Measurements from ENCODE around the gene FOXP1.

Gene FOXP1

DNA sequence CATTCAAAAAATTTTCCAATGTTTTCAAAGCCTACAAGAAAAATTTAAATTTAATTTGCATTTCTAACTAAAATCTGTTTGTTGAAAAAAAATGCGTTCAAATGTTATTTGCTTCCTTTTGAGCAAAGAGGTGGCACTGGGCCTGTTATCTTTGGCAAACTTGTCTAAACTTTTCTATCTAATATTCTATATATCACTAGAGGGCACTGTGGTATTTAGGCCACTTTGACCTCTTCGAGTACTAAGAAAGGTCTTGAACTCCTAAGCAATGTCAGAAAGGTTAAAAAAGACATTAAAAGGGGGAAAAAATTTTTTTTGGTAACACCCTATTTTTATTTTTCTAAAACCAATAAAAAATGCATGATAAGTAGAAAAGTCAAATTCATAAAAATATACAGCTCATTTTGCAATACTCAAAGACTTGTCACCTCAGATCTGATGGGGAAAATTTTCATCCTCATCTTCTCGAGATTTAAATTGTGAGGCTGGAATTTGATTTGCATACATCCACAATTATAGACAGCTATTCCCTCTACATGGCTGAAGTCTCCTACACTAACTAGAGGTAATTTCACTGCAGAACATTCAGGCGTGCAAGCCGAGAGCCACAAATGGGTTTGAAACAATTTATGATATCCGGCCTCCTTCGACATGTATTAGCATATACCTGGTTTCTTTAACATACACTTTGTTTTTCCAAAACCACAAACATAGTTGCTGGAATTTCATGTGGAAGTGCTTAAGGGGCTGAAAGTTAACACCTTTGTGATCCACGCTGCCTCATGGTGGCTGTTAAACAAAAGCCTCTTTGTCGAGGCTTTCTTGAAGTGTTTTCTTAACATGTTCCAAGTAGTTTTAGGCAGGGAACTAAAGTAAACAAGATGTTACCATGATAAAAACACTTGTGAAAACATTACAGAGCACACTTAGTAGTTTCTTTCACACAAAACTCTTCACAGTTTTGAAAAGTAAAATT, 576.4 kb downstream of the FOXP1 start:
- Histone ChIP-seq H3K9ac (ENCODE audit: low read length in 5 of 5) (peak overlapping the region in 1 of 5 donors; percentile 17), H3K27me3 (ENCODE audit: control insufficient read depth in 5 of 5, insufficient read depth in 4 of 5, low read length in 5 of 5) (no peaks in the 10 kb centered on the region), H3K4me3 (ENCODE audit: low read depth in 1 of 5, low read length in 5 of 5) (no peak overlapping the region), H3K36me3 (ENCODE audit: control insufficient read depth in 5 of 5, insufficient read depth in 5 of 5, low read length in 5 of 5) (no peaks in the 10 kb centered on the region), H3K9me3 (ENCODE audit: control insufficient read depth in 5 of 5, low read length in 5 of 5) (no peaks in the 10 kb centered on the region), H3K4me1 (ENCODE audit: control insufficient read depth in 5 of 5, insufficient read depth in 5 of 5, low read length in 5 of 5) (peaks cover 0 to 24% (median 11%) of the 10 kb centered on the region in 5 donors), H3K27ac (ENCODE audit: low read depth, low read length) (peak overlapping the region; percentile 45)

DNA sequence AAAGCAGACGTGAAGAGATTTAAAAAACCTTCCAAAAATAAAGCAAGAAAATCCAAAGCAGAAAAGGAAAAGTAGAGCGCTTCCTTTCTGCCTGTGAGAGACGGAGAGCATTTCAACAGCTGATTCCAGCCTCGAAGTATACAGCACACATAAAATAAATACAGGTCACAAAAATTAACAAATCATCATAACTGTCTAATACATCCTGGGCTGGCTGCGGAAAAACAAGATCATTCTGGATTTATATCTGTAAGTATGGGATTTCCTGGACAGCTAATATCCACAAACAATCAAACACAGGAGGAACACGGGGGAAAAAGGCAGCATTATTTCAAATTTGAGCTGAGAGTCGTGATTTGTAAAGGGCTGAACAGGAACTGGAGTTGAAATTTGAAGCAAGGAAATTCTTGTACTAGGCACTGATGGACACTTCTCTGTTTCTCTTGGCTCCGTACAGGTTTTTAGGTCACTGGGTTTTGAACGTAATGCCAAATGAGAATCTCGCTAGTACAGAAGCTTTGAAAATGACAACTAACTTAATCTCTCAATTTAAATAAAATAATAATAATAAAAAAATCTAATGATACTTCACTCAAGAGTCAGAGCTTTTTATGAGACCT, 577.7 kb downstream of the FOXP1 start:
- peak overlapping the region; percentile 2 for H3K27ac ChIP-seq (ENCODE audit: low read depth, low read length)
- H3K27me3 ChIP-seq (ENCODE audit: control insufficient read depth in 5 of 5, insufficient read depth in 4 of 5, low read length in 5 of 5), result no peaks in the 10 kb centered on the region
- H3K36me3 ChIP-seq (ENCODE audit: control insufficient read depth in 5 of 5, insufficient read depth in 5 of 5, low read length in 5 of 5), result peaks cover 0 to 2% (median 0%) of the 10 kb centered on the region in 5 donors
- no peaks in the 10 kb centered on the region for H3K9me3 ChIP-seq (ENCODE audit: control insufficient read depth in 5 of 5, low read length in 5 of 5)
- peaks cover 0 to 25% (median 11%) of the 10 kb centered on the region in 5 donors for H3K4me1 ChIP-seq (ENCODE audit: control insufficient read depth in 5 of 5, insufficient read depth in 5 of 5, low read length in 5 of 5)
- no peak overlapping the region for H3K4me3 ChIP-seq (ENCODE audit: low read depth in 1 of 5, low read length in 5 of 5)
- H3K9ac ChIP-seq (ENCODE audit: low read length in 5 of 5), result peak overlapping the region in 1 of 5 donors; percentile 33

DNA sequence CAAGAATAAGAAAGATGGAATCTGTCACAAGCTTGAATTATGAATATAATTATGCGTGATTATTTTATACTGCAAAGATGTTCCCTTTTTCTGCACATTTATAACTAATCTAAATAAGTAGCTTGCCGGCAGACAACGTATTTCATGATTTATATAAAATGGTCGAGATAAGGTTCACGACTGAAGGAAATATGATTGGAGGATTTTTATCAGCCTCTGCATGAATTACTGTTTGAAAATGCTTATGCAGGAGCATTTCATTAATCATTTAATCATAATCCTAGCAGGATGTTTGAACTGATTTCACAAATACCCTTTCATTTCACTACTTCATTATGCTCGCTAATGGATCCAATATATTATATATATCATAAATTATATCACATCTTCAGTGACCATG, 580.0 kb downstream of the FOXP1 start:
- Histone ChIP-seq H3K4me3 (ENCODE audit: low read depth in 1 of 5, low read length in 5 of 5) (no peak overlapping the region), H3K9me3 (ENCODE audit: control insufficient read depth in 5 of 5, low read length in 5 of 5) (no peaks in the 10 kb centered on the region), H3K27me3 (ENCODE audit: control insufficient read depth in 5 of 5, insufficient read depth in 4 of 5, low read length in 5 of 5) (no peaks in the 10 kb centered on the region), H3K9ac (ENCODE audit: low read length in 5 of 5) (no peak overlapping the region), H3K27ac (ENCODE audit: low read depth, low read length) (no peak overlapping the region), H3K4me1 (ENCODE audit: control insufficient read depth in 5 of 5, insufficient read depth in 5 of 5, low read length in 5 of 5) (peaks cover 3 to 36% (median 20%) of the 10 kb centered on the region in 5 donors), H3K36me3 (ENCODE audit: control insufficient read depth in 5 of 5, insufficient read depth in 5 of 5, low read length in 5 of 5) (peaks cover 0 to 6% (median 2%) of the 10 kb centered on the region in 5 donors)

DNA sequence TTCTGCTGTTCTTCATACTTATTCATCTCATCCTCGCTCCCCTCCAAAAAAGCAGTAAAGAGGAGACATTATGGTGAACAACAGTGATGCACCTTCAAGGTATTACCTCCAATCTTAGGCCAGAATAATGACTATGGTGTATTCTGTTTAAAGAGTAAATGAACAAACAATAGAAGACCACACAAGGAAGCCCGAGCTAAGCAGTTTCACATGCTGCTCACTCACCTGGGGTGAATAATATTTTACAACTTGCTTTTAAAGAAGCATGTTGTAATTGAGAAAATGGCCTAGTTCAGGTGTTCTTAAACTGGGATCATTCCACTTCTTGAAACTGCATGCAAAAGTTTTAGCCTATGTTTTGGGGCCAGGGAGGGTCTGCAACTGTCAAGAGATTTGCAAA, 581.2 kb downstream of the FOXP1 start:
- Histone ChIP-seq H3K4me1 (ENCODE audit: control insufficient read depth in 5 of 5, insufficient read depth in 5 of 5, low read length in 5 of 5) (peaks cover 3 to 34% (median 19%) of the 10 kb centered on the region in 5 donors), H3K36me3 (ENCODE audit: control insufficient read depth in 5 of 5, insufficient read depth in 5 of 5, low read length in 5 of 5) (peaks cover 0 to 6% (median 5%) of the 10 kb centered on the region in 5 donors), H3K9ac (ENCODE audit: low read length in 5 of 5) (no peak overlapping the region), H3K4me3 (ENCODE audit: low read depth in 1 of 5, low read length in 5 of 5) (no peak overlapping the region), H3K27me3 (ENCODE audit: control insufficient read depth in 5 of 5, insufficient read depth in 4 of 5, low read length in 5 of 5) (no peaks in the 10 kb centered on the region), H3K27ac (ENCODE audit: low read depth, low read length) (no peak overlapping the region), H3K9me3 (ENCODE audit: control insufficient read depth in 5 of 5, low read length in 5 of 5) (no peaks in the 10 kb centered on the region)

DNA sequence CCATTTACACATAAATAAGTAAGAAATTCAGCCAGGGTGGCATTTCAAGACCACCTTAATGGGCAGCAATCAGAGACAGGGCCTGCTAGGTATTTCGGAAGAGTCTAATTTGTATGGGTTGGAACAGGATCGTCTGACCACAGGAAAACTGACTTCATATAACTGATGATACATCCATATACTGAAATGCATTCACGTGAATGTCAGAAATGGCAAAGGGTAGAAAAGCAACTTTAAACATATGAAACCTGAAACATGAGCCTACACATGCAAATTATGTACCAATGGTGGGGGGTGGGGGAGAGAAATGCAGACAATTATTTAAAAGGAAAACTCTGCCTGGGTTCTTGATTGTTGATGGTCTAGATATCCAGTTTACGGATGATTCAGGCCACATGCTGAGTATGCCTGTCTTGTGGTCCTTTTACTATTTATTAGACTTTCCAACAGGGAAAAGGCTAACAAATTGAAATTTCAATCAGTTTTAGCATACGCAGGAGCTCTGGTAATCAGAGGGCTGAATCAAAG, 582.2 kb downstream of the FOXP1 start:
- H3K27me3 ChIP-seq (ENCODE audit: control insufficient read depth in 5 of 5, insufficient read depth in 4 of 5, low read length in 5 of 5), result no peaks in the 10 kb centered on the region
- H3K27ac ChIP-seq (ENCODE audit: low read depth, low read length), result no peak overlapping the region
- H3K4me1 ChIP-seq (ENCODE audit: control insufficient read depth in 5 of 5, insufficient read depth in 5 of 5, low read length in 5 of 5), result peaks cover 3 to 27% (median 16%) of the 10 kb centered on the region in 5 donors
- peaks cover 0 to 14% (median 12%) of the 10 kb centered on the region in 5 donors for H3K36me3 ChIP-seq (ENCODE audit: control insufficient read depth in 5 of 5, insufficient read depth in 5 of 5, low read length in 5 of 5)
- H3K9ac ChIP-seq (ENCODE audit: low read length in 5 of 5), result no peak overlapping the region
- no peak overlapping the region for H3K4me3 ChIP-seq (ENCODE audit: low read depth in 1 of 5, low read length in 5 of 5)
- H3K9me3 ChIP-seq (ENCODE audit: control insufficient read depth in 5 of 5, low read length in 5 of 5), result no peaks in the 10 kb centered on the region

DNA sequence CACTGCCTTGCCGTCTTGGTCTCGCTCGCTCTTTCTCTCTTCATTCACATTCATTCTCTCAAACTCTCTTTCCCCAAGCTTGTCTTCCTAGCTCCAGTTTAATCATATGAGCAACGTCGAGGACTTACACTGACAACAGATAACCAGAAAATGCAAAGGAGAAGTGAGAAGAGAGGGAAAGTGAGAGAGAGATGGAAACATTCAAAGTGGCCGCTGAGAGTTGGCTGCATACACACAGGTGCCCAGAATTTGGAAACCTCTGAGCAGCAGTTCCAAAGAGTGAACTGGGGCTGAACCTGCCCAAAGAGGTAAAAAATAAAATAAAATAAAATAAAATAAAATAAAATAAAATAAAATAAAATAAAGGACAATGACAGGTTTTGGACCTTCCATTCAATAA, 583.0 kb downstream of the FOXP1 start:
- Histone ChIP-seq H3K36me3 (ENCODE audit: control insufficient read depth in 5 of 5, insufficient read depth in 5 of 5, low read length in 5 of 5) (peaks cover 0 to 14% (median 12%) of the 10 kb centered on the region in 5 donors), H3K4me1 (ENCODE audit: control insufficient read depth in 5 of 5, insufficient read depth in 5 of 5, low read length in 5 of 5) (peaks cover 3 to 18% (median 9%) of the 10 kb centered on the region in 5 donors), H3K4me3 (ENCODE audit: low read depth in 1 of 5, low read length in 5 of 5) (no peak overlapping the region), H3K9ac (ENCODE audit: low read length in 5 of 5) (no peak overlapping the region), H3K9me3 (ENCODE audit: control insufficient read depth in 5 of 5, low read length in 5 of 5) (no peaks in the 10 kb centered on the region), H3K27ac (ENCODE audit: low read depth, low read length) (no peak overlapping the region), H3K27me3 (ENCODE audit: control insufficient read depth in 5 of 5, insufficient read depth in 4 of 5, low read length in 5 of 5) (no peaks in the 10 kb centered on the region)

DNA sequence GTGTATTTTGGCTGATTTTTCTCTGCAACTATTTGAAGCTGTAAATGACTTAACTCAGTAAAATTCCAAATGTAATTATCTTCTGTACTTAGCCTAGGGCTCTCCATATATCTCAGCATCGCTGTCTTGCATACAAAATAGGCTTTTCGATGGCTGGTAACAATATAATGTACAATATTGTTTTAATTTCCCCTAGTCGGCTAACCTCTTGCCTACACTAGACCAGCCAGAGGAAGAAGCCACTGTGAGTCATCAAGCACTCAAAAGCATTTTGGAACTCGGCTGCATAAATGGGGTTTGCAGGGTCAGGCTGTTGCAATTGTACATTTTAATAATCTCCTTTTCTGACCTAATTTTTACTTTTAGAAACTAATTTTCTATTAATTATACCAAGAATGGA, 583.8 kb downstream of the FOXP1 start:
- Histone ChIP-seq H3K4me3 (ENCODE audit: low read depth in 1 of 5, low read length in 5 of 5) (no peak overlapping the region), H3K27ac (ENCODE audit: low read depth, low read length) (peak overlapping the region; percentile 12), H3K36me3 (ENCODE audit: control insufficient read depth in 5 of 5, insufficient read depth in 5 of 5, low read length in 5 of 5) (peaks cover 0 to 19% (median 12%) of the 10 kb centered on the region in 5 donors), H3K4me1 (ENCODE audit: control insufficient read depth in 5 of 5, insufficient read depth in 5 of 5, low read length in 5 of 5) (peaks cover 3 to 17% (median 9%) of the 10 kb centered on the region in 5 donors), H3K9me3 (ENCODE audit: control insufficient read depth in 5 of 5, low read length in 5 of 5) (no peaks in the 10 kb centered on the region), H3K9ac (ENCODE audit: low read length in 5 of 5) (peak overlapping the region in 1 of 5 donors; percentile 40), H3K27me3 (ENCODE audit: control insufficient read depth in 5 of 5, insufficient read depth in 4 of 5, low read length in 5 of 5) (no peaks in the 10 kb centered on the region)

DNA sequence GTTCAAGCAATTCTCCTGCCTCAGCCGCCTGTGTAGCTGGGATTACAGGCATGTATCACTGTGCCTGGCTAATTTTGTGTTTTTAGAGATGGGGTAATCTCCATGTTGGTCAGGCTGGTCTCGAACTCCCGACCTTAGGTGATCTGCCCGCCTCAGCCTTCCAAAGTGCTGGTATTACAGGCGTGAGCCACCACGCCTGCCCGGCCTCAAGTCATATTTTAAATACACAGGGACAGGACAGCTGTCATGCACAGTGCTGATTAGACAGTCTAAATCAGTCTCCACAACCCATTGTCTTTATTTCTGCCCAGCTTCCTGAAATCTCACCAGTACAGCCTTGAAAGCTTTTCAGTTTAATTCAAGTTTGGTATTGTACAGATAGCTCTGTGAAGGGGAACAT, 587.4 kb downstream of the FOXP1 start:
- Histone ChIP-seq H3K4me1 (ENCODE audit: control insufficient read depth in 5 of 5, insufficient read depth in 5 of 5, low read length in 5 of 5) (peaks cover 3 to 18% (median 9%) of the 10 kb centered on the region in 5 donors), H3K9ac (ENCODE audit: low read length in 5 of 5) (no peak overlapping the region), H3K9me3 (ENCODE audit: control insufficient read depth in 5 of 5, low read length in 5 of 5) (no peaks in the 10 kb centered on the region), H3K27ac (ENCODE audit: low read depth, low read length) (no peak overlapping the region), H3K36me3 (ENCODE audit: control insufficient read depth in 5 of 5, insufficient read depth in 5 of 5, low read length in 5 of 5) (peaks cover 0 to 31% (median 27%) of the 10 kb centered on the region in 5 donors), H3K27me3 (ENCODE audit: control insufficient read depth in 5 of 5, insufficient read depth in 4 of 5, low read length in 5 of 5) (no peaks in the 10 kb centered on the region), H3K4me3 (ENCODE audit: low read depth in 1 of 5, low read length in 5 of 5) (no peak overlapping the region)

DNA sequence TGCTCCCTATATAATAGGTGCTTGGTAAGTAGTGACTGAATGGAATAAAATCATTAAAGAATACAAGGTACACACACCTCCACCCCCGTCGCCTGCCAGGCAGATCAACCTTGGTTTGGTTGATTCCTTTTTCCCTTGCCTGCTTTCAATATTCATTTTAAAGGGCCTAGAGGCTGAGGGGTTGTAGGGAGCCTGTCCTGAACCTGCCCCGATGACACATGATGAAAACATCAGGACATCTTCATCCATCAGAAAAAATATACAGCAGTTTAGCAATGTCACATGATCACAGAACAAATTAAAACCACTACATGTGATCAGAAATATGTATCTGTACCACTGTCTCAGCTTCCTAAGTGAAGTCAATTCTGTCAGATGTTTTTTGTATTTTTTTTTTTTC, 588.9 kb downstream of the FOXP1 start:
- H3K4me3 ChIP-seq (ENCODE audit: low read depth in 1 of 5, low read length in 5 of 5), result no peak overlapping the region
- H3K27ac ChIP-seq (ENCODE audit: low read depth, low read length), result no peak overlapping the region
- no peaks in the 10 kb centered on the region for H3K9me3 ChIP-seq (ENCODE audit: control insufficient read depth in 5 of 5, low read length in 5 of 5)
- H3K9ac ChIP-seq (ENCODE audit: low read length in 5 of 5), result no peak overlapping the region
- H3K27me3 ChIP-seq (ENCODE audit: control insufficient read depth in 5 of 5, insufficient read depth in 4 of 5, low read length in 5 of 5), result no peaks in the 10 kb centered on the region
- H3K4me1 ChIP-seq (ENCODE audit: control insufficient read depth in 5 of 5, insufficient read depth in 5 of 5, low read length in 5 of 5), result peaks cover 1 to 13% (median 5%) of the 10 kb centered on the region in 5 donors
- H3K36me3 ChIP-seq (ENCODE audit: control insufficient read depth in 5 of 5, insufficient read depth in 5 of 5, low read length in 5 of 5), result peaks cover 0 to 28% (median 25%) of the 10 kb centered on the region in 5 donors

Data from subcutaneous abdominal adipose tissue (tissue), 5 donors.